Esophagus muscularis mucosa (tissue), 4 donors: ENCODE data around the gene KDM6A.

Experiments
- CTCF ChIP-seq, 3 experiments: fragments of 200-600 bp in 2 of 3; fragments of 450-650 bp in 1 of 3; sonication (generic) in 2 of 3; IDR thresholded peaks; one replicate each; pipeline ENCODE4 v1.5.1; 2017 to 2019; ENCODE audit warnings: antibody characterized with exemption in 3 of 3, mild to moderate bottlenecking in 2 of 3, moderate library complexity in 1 of 3
- EP300 ChIP-seq: sonication (generic); formaldehyde crosslinking; IDR thresholded peaks from one replicate; pipeline ENCODE4 v1.6.1; 2017; ENCODE audit warnings: antibody characterized with exemption
- POLR2A ChIP-seq: fragments of 450-650 bp; IDR thresholded peaks from one replicate; pipeline ENCODE4 v1.6.1; 2017; ENCODE audit warnings: antibody characterized with exemption, moderate library complexity, mild to moderate bottlenecking, low read depth
- POLR2AphosphoS5 ChIP-seq, 2 donors: sonication (generic); formaldehyde crosslinking; IDR thresholded peaks; one replicate each; pipeline ENCODE4 v1.6.1; 2017; ENCODE audit warnings: antibody characterized with exemption in 2 of 2

DNA sequence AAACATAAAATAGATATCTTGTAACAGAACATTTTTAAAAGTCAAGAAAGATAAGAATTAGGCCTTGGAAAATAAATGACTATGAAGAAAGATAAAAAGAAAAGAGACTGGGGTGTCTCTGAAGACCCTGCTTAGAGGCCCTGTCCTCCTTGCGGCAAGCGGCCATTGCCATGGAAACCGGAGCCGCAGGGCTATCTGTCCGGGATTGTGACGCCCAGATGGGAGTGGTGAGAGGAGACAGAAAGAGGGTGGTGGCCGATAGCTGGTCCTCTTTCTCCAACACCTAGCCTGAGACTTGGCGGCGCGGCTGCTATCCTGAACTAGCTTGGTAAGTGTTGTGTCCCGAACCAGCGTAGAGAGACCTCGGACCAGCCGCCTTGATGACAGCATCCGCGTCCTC is 29.2 kb upstream of the KDM6A start, which contains the start of gene DUSP21:
- TF ChIP-seq EP300 (no peak), CTCF (IDR thresholded peaks at IDR 0.05) (no peak), POLR2A (no peak), POLR2AphosphoS5 (IDR thresholded peaks at IDR 0.05) (no peak)
